Pancreas (tissue), 10 donors: ENCODE data around the gene ORM2. TPM values are rescaled to one million over a fixed set of nuclear protein-coding genes. Genes with fewer than 3 reads are reported as not detected.
A peak's percentile ranks its signal among the peaks of the same experiment; 100 is the strongest.

Source experiments
- ATAC-seq, 4 donors: fragments of 200-7000 bp; cut with Tn5 transposase; one replicate each; pipeline versions ENCODE4 v1.8.0 to v1.9.1; 2020; ENCODE audit warnings: mild to moderate bottlenecking in 4 of 4, moderate library complexity in 4 of 4
- DNase-seq, 6 donors: peaks; one replicate each; pipeline ENCODE4 v3.0.0-alpha.2; 2020
- FAIRE-seq: peaks from 2 replicates; lab custom pipeline; 2012; peaks lifted over from hg19 to GRCh38; lab: Jason Lieb, UNC
- H3K27ac ChIP-seq, 4 donors: fragments of 200-600 bp; sonication (generic); 1 replicate in 3 of 4; 2 replicates in 1 of 4; pipeline versions ENCODE4 v1.5.0 to v1.8.0; 2020
- H3K27me3 ChIP-seq, 4 donors: fragments of 200-600 bp; one replicate each; pipeline ENCODE4 v1.8.0; 2021
- H3K36me3 ChIP-seq, 3 donors: fragments of 200-600 bp; sonication (generic) in 1 of 3; one replicate each; pipeline versions ENCODE4 v1.5.0 to v1.8.0; 2020 to 2021
- H3K4me1 ChIP-seq, 3 donors: fragments of 200-600 bp; one replicate each; pipeline ENCODE4 v1.8.0; 2021
- H3K4me3 ChIP-seq, 4 donors: fragments of 200-600 bp; sonication (generic) in 2 of 4; one replicate each; pipeline versions ENCODE4 v1.5.0 to v1.8.0; 2020 to 2021
- H3K9me3 ChIP-seq, 4 donors: fragments of 200-600 bp; one replicate each; pipeline ENCODE4 v1.8.0; 2021
- WGBS, 2 donors: extraction: QIAGEN DNeasy Blood & Tissue Kit; methylation state at CpG; one replicate each; pipeline ENCODE4 v1.1.7; 2013; 5-methylcytosine and 5-hydroxymethylcytosine counted together
- intact Hi-C, 3 donors: fragments of 100-400 bp; cut with DNase I; formaldehyde crosslinking; loops; one replicate each; pipeline versions ENCODE4 v1.11.1 to v1.14.2; 2022
- polyA plus RNA-seq, 2 donors: library from polyadenylated mRNA; stranded (reverse); fragments of 200-250 nt; gene quantifications; one replicate each; pipeline ENCODE4 v1.2.3, GENCODE V29; 2013
- total RNA-seq, 6 donors: library from RNA; stranded (reverse); fragmentation: NEBNext Ultra II Directional in 4 of 6; extraction: Animal tissue kit (Norgen Biotek cat#: 25700) in 4 of 6; gene quantifications; one replicate each; pipeline versions ENCODE4 v1.2.1 to v1.2.4, GENCODE V29; 2021 to 2023
- TF ChIP-seq, protein P1 (sequence below), 4 donors: fragments of 200-600 bp; sonication (generic) in 3 of 4; IDR thresholded peaks; one replicate each; pipeline versions ENCODE4 v1.5.0 to v1.8.0; 2021; ENCODE audit warnings: antibody characterized with exemption in 4 of 4
- donor health status: healthy with polysubstance abuse.
- donor health status: DM: no; HTN: no; CAD: no; lungs with moderate emphysema.
- donor health status: DM: no; HTN: no; CAD: no.
- donor health status: control.
- donor health status: control.
- donor health status: Bipolar disorder and iron deficiency.
- donor health status: DM: yes; HTN: yes; CAD: no.
- donor health status: DM: no; HTN: no; CAD: no.
- donor health status: DM: no; HTN: no; CAD: no.
- donor health status: DM: yes; HTN: yes; CAD: no.

ORM2 gene
- total and polyA plus RNA-seq, 8 donors = 0.12 to 3.1 (median 0.50) TPM; not detected in 4

DNA sequence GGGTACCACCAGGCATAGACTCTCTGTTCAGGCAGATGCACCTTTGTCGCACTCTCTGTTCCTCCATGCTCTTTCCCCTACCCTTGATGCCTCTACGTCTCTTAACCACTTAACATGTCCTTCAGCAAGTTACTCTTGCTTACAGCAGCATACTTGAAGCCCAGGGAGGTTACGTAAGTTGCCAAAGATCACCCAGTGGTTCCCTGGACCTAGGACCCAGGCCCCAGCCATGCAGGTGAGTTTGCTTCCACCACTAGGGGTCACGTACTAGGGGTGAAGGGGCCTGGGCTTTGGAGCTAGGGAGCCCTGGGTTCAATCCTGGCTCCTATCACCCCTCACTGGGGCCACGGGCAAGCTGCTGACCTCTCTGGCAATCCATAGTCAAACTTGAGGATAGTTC is 49.2 kb downstream of the ORM2 start:
- ATAC-seq (no peak), FAIRE-seq (no peak), DNase-seq (peak in 1 of 6 donors; percentile 40)
- intact Hi-C loops = no loop called here
- TF ChIP-seq, protein P1, sequence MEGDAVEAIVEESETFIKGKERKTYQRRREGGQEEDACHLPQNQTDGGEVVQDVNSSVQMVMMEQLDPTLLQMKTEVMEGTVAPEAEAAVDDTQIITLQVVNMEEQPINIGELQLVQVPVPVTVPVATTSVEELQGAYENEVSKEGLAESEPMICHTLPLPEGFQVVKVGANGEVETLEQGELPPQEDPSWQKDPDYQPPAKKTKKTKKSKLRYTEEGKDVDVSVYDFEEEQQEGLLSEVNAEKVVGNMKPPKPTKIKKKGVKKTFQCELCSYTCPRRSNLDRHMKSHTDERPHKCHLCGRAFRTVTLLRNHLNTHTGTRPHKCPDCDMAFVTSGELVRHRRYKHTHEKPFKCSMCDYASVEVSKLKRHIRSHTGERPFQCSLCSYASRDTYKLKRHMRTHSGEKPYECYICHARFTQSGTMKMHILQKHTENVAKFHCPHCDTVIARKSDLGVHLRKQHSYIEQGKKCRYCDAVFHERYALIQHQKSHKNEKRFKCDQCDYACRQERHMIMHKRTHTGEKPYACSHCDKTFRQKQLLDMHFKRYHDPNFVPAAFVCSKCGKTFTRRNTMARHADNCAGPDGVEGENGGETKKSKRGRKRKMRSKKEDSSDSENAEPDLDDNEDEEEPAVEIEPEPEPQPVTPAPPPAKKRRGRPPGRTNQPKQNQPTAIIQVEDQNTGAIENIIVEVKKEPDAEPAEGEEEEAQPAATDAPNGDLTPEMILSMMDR (IDR thresholded peaks at IDR 0.05) = no peak
- 95 to 98% methylated on average over 5 of the region's 5 CpGs for WGBS, 2 donors
- Histone ChIP-seq H3K36me3 (peaks cover 0 to 17% (median 0%) of the 10 kb centered on the region in 3 donors), H3K27me3 (no peaks in the 10 kb centered on the region), H3K4me1 (no peaks in the 10 kb centered on the region), H3K4me3 (no peak overlapping the region), H3K9me3 (no peaks in the 10 kb centered on the region), H3K27ac (no peak overlapping the region)

Other genes starting within 250 kb of the ORM2 start
- gene KIF12, start 230.6 kb upstream of the ORM2 start, total RNA-seq = 100 to 1,000 TPM in 1 of 6 donors, 10 to 100 TPM in 5; 40.4 to 124 (median 58.5) TPM
- gene KIF12, start 230.6 kb upstream of the ORM2 start, polyA plus RNA-seq = 100 to 1,000 TPM; 393 to 605 TPM
- gene COL27A1, start 174.3 kb upstream of the ORM2 start, total RNA-seq = 10 to 100 TPM in 5 of 6 donors, 1 to 10 TPM in 1; 9.7 to 31.8 (median 17.3) TPM
- gene COL27A1, start 174.3 kb upstream of the ORM2 start, polyA plus RNA-seq = 100 to 1,000 TPM in 1 of 2 donors, 10 to 100 TPM in 1; 71.1 to 109 TPM
- 10 to 100 TPM in 1 of 6 donors, under 1 TPM in 2, not detected in 3; 0.38 to 10.2 (median 0.92) TPM for gene ORM1, start 6.8 kb upstream of the ORM2 start, total RNA-seq
- gene ORM1, start 6.8 kb upstream of the ORM2 start, polyA plus RNA-seq = 1 to 10 TPM in 1 of 2 donors, under 1 TPM in 1; 0.82 to 1.6 TPM
- 10 to 100 TPM in 3 of 6 donors, 1 to 10 TPM in 3; 5.4 to 18.0 (median 10.8) TPM for gene AKNA, start 58.1 kb downstream of the ORM2 start, total RNA-seq
- 10 to 100 TPM in 1 of 2 donors, 1 to 10 TPM in 1; 6.9 to 11.8 TPM for gene AKNA, start 58.1 kb downstream of the ORM2 start, polyA plus RNA-seq
- 10 to 100 TPM in 1 of 6 donors, 1 to 10 TPM in 5; 6.7 to 10.2 (median 7.8) TPM for gene WHRN, start 175.6 kb downstream of the ORM2 start, total RNA-seq
- 10 to 100 TPM; 23.7 to 32.2 TPM for gene WHRN, start 175.6 kb downstream of the ORM2 start, polyA plus RNA-seq